AG10803 (cell line): Measurements from ENCODE around the gene PRKAA1.

ENCODE experiments used
- DNase-seq: peaks from one replicate; pipeline ENCODE4 v3.0.0; 2010; ENCODE audit warnings: low read depth
- H3K4me3 ChIP-seq: 2 replicates; pipeline ENCODE4 v1.5.1; 2011; ENCODE audit warnings: mild to moderate bottlenecking, low read length, control low read depth
- TF ChIP-seq, protein P1 (sequence below): conservative IDR thresholded peaks from 2 replicates; pipeline ENCODE4 v1.5.1; 2011; ENCODE audit warnings: mild to moderate bottlenecking, low read length, control low read depth, inconsistent platforms

Gene PRKAA1

GRCh38 chr5:40775846-40776657 is 22.1 kb downstream of the PRKAA1 start:
- TF ChIP-seq, protein P1, sequence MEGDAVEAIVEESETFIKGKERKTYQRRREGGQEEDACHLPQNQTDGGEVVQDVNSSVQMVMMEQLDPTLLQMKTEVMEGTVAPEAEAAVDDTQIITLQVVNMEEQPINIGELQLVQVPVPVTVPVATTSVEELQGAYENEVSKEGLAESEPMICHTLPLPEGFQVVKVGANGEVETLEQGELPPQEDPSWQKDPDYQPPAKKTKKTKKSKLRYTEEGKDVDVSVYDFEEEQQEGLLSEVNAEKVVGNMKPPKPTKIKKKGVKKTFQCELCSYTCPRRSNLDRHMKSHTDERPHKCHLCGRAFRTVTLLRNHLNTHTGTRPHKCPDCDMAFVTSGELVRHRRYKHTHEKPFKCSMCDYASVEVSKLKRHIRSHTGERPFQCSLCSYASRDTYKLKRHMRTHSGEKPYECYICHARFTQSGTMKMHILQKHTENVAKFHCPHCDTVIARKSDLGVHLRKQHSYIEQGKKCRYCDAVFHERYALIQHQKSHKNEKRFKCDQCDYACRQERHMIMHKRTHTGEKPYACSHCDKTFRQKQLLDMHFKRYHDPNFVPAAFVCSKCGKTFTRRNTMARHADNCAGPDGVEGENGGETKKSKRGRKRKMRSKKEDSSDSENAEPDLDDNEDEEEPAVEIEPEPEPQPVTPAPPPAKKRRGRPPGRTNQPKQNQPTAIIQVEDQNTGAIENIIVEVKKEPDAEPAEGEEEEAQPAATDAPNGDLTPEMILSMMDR: no peak
- no peak overlapping the region for H3K4me3 ChIP-seq
- DNase-seq: no peak

- H3K4me3 ChIP-seq: no peak overlapping the region
- TF ChIP-seq, protein P1: no peak
- no peak for DNase-seq
These were observed 22.9 kb downstream of the PRKAA1 start for GRCh38 chr5:40775085-40775845.

GRCh38 chr5:40774623-40775022 is 23.6 kb downstream of the PRKAA1 start:
- no peak overlapping the region for H3K4me3 ChIP-seq
- DNase-seq: no peak
- TF ChIP-seq, protein P1: no peak

DNA sequence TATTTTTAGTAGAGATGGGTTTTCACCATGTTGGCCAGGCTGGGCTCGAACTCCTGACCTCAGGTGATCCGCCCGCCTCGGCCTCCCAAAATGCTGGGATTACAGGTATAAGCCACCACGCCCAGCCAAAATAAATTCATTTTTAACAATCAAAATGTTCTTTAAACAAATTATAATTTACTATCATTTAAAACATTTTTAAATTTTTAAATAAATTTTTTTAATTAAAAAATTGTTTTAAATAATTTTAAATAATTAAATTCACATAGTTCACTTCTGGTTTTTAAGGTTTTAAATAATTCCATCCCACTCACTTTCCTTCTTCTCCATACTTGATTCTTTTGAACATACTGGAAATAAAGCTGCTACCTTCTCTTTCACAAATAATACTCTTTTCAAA is 27.4 kb downstream of the PRKAA1 start:
- TF ChIP-seq, protein P1: no peak
- H3K4me3 ChIP-seq: no peak overlapping the region
- DNase-seq: no peak

DNA sequence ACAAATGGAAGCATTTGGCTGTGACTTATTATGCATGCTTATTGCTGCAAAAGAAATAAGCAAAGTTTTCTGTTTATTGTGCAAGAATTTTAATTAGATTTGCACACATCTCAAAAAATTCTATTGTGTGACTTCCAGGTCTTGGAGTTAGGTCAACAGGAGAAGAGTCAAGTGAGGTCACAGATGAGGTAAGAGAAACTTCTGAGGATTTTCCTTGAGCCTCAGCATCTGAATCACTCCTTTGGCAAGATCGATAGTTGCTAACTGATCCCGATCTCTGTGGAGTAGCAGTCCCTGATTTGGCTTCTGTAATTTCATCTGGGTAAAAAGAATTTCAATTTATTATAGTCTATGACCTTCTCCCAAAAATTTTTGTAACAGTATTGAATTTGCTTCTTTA is 35.5 kb downstream of the PRKAA1 start:
- TF ChIP-seq, protein P1: no peak
- DNase-seq: peak; percentile 17
- H3K4me3 ChIP-seq: no peak overlapping the region

- TF ChIP-seq, protein P1: no peak
- DNase-seq: no peak
- H3K4me3 ChIP-seq: no peak overlapping the region
These were observed 40.8 kb downstream of the PRKAA1 start for GRCh38 chr5:40757400-40757799.
